ENCODE measurements around the gene PLCH2.

GRCh38 chr1:2501041-2501819 lies 25.1 kb downstream of the PLCH2 start:
- TF ChIP-seq POLR2AphosphoS5 (IDR thresholded peaks at IDR 0.05; ENCODE audit: low read depth, low read length): no peak
- TF ChIP-seq POLR2A (IDR thresholded peaks at IDR 0.05; ENCODE audit: low read depth, low read length): no peak

Data from GM12892 (cell line).